ENCODE results near the gene KCNIP1.

The KCNIP1 gene

DNA sequence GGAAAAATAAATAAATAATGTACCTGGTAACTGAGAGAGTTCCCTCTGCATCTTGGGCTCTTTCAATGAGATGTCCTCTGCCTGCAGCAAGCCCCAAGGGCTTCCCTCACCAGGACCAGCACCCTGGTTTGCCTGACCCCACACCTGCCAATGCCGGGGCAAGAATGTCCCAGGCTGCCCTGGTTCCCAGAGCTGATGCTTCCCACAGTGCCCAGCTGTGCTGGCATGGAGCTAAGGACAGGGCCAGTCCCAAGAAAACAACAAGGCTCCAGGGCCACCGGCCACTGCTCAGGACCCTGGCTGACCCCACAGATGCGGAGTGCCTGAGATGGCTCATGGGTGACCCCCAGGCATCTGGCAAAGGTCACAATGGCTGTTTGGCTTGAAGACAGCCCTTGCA, 123.5 kb downstream of the KCNIP1 start:
- Histone ChIP-seq H3K36me3 (ENCODE audit: insufficient read depth, low read length) (no peaks in the 10 kb centered on the region), H3K9ac (ENCODE audit: insufficient read length) (no peak overlapping the region), H3K27ac (no peak overlapping the region), H3K4me3 (no peak overlapping the region), H3K9me3 (ENCODE audit: low read depth, low read length) (no peaks in the 10 kb centered on the region)
- DNase-seq (ENCODE audit: low read depth, low spot score), result no peak
- TF ChIP-seq FOXP2 (optimal IDR thresholded peaks at IDR 0.05; ENCODE audit: control extremely low read depth, extremely low read length, insufficient read depth) (no peak), EZH2 (IDR thresholded peaks at IDR 0.05) (no peak), POLR2AphosphoS5 (IDR thresholded peaks at IDR 0.05; ENCODE audit: borderline replicate concordance, low read depth, low read length) (no peak)

DNA sequence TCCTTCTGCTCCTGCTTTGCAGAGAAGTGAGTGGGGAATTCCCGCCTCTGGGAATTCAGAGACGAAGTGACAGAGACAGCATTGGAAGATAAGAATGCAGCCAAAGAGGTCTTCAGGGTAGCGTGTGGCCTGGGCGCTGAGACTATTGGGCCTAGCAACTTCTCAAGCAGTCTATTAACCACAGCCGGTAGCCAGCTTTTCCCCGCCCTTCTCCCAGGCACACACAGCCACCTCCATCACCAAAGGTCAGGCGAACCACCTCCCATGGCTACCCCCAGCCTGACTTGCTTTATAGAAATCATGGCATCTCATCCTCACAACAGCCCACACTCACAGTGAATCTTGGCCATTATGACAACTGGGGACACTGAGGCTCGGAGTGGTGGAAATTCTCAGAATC, 124.2 kb downstream of the KCNIP1 start:
- Histone ChIP-seq H3K9me3 (ENCODE audit: low read depth, low read length) (no peaks in the 10 kb centered on the region), H3K36me3 (ENCODE audit: insufficient read depth, low read length) (no peaks in the 10 kb centered on the region), H3K27ac (no peak overlapping the region), H3K9ac (ENCODE audit: insufficient read length) (no peak overlapping the region), H3K4me3 (no peak overlapping the region)
- no peak for TF ChIP-seq POLR2AphosphoS5 (IDR thresholded peaks at IDR 0.05; ENCODE audit: borderline replicate concordance, low read depth, low read length)
- no peak for TF ChIP-seq EZH2 (IDR thresholded peaks at IDR 0.05)
- no peak for TF ChIP-seq FOXP2 (optimal IDR thresholded peaks at IDR 0.05; ENCODE audit: control extremely low read depth, extremely low read length, insufficient read depth)
- DNase-seq (ENCODE audit: low read depth, low spot score), result no peak

DNA sequence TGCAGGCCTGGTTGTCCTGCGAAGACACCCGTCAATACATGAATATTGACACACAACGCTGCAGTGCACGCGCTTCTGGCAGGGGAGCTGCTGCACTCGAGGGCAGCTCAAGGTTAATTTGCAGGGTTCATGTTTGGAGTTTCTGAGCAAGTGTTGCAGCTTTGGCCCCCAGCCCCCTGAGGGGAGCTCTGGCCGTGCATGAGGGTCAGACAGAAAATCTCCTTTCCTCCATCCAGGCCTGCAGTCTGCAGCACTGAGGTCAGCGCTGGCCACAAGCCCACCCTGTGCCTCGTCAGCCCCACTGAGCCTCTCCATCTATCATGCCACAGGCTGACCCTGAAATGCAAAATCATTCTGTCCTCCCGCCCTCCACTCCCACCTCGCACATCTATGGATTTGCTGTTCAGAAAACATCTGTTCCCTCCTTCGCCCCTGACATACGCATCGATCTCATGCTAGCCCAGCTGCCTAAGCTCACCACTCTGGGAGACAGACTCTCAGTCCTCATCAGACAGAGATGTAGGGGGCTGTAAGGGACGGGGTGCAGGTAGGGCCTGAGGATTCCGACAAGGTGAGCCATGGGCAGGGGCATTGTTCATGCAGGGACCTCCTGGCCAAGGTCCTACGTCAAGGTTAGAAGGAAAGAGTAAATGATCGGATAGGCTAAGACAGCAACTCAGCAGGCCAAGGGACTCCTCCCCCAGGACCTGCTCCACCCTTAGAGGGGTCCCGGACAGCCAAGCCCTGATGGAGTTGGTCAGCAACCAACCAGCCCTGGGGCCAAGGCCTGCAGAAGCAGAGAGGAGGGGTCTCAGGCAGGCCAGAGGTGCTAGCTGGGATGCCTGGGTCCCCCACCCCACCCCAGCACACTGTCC, 125.1 kb downstream of the KCNIP1 start:
- no peak overlapping the region for H3K4me3 ChIP-seq
- DNase-seq (ENCODE audit: low read depth, low spot score), result no peak
- no peak overlapping the region for H3K27ac ChIP-seq
- no peaks in the 10 kb centered on the region for H3K9me3 ChIP-seq (ENCODE audit: low read depth, low read length)
- TF ChIP-seq POLR2AphosphoS5 (IDR thresholded peaks at IDR 0.05; ENCODE audit: borderline replicate concordance, low read depth, low read length), result no peak
- TF ChIP-seq EZH2 (IDR thresholded peaks at IDR 0.05), result no peak
- no peak for TF ChIP-seq FOXP2 (optimal IDR thresholded peaks at IDR 0.05; ENCODE audit: control extremely low read depth, extremely low read length, insufficient read depth)
- H3K36me3 ChIP-seq (ENCODE audit: insufficient read depth, low read length), result no peaks in the 10 kb centered on the region
- H3K9ac ChIP-seq (ENCODE audit: insufficient read length), result no peak overlapping the region

DNA sequence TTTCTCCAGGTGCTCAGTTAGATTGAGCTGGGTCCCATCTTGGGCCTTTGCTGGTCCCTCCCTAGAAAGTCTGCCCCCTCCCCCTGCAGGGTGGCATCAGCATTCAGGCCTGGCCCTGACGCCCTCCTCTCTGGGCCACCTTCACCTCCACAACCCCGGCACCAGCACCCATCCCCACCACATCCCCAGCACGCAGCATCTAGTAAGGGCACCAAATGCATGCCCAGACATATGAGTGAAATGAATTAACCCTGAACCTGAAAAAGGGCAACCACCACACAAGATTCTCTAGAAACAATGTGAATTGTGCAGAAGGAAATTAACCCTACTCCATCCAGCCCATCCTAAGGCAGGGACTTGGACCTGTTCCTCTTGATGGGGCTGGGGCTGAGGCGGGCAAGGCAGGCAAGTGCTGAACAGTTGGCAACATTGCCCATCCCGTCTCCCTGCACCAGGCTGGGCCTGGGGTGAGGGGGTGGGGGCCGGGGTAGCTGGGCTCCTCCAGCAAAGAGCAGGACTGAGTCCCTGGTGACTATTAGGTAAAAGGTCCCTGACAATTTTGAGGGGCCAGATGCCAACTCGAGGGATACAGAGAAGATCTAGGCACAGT, 125.9 kb downstream of the KCNIP1 start:
- no peak overlapping the region for H3K4me3 ChIP-seq
- TF ChIP-seq FOXP2 (optimal IDR thresholded peaks at IDR 0.05; ENCODE audit: control extremely low read depth, extremely low read length, insufficient read depth) (no peak), EZH2 (IDR thresholded peaks at IDR 0.05) (no peak), POLR2AphosphoS5 (IDR thresholded peaks at IDR 0.05; ENCODE audit: borderline replicate concordance, low read depth, low read length) (no peak)
- H3K9ac ChIP-seq (ENCODE audit: insufficient read length), result no peak overlapping the region
- no peaks in the 10 kb centered on the region for H3K36me3 ChIP-seq (ENCODE audit: insufficient read depth, low read length)
- no peak overlapping the region for H3K27ac ChIP-seq
- no peak for DNase-seq (ENCODE audit: low read depth, low spot score)
- H3K9me3 ChIP-seq (ENCODE audit: low read depth, low read length), result no peaks in the 10 kb centered on the region

DNA sequence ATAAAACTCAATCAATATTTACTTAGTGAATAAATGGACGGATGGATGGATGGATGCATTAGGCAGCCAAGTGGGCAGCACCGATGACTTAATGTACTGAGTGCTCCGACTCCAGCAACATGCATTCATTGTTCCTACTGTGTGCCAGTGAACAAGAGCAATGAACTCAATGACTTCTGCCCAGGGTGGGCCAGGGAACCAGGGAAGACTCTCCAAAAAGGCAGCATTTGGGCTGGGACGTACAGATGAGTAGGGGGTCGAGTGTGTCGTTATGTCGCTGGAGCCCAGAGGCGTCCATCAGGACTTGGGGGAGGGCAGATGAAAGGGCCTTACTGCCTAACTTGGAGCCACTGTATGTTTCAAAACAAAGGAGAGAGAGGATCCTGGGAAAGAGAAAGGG, 126.4 kb downstream of the KCNIP1 start:
- H3K27ac ChIP-seq, result no peak overlapping the region
- TF ChIP-seq EZH2 (IDR thresholded peaks at IDR 0.05) (no peak), POLR2AphosphoS5 (IDR thresholded peaks at IDR 0.05; ENCODE audit: borderline replicate concordance, low read depth, low read length) (no peak), FOXP2 (optimal IDR thresholded peaks at IDR 0.05; ENCODE audit: control extremely low read depth, extremely low read length, insufficient read depth) (no peak)
- no peaks in the 10 kb centered on the region for H3K9me3 ChIP-seq (ENCODE audit: low read depth, low read length)
- H3K9ac ChIP-seq (ENCODE audit: insufficient read length), result no peak overlapping the region
- no peak for DNase-seq (ENCODE audit: low read depth, low spot score)
- no peak overlapping the region for H3K4me3 ChIP-seq
- no peaks in the 10 kb centered on the region for H3K36me3 ChIP-seq (ENCODE audit: insufficient read depth, low read length)

DNA sequence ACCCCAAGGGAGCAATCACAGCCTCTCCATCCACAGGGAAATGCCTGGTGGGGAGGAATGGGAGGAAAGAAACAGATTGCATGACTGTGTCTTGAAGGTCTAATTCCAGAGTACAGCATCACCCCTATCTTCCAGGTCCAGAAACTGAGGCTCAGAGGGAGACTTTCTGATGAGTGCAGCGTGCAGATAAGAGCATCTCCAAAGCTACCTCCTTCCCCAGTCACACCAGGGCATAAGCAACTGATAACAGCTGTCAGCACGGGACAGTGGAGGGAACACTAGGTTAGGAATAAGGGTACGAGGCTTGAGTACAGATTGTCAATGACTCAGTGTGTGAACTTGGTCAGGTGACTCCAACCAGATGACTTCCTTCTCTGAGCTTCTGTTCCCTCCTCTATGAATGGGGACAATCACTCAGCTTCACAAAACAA, 126.9 kb downstream of the KCNIP1 start:
- no peak for DNase-seq (ENCODE audit: low read depth, low spot score)
- no peak for TF ChIP-seq EZH2 (IDR thresholded peaks at IDR 0.05)
- no peak for TF ChIP-seq FOXP2 (optimal IDR thresholded peaks at IDR 0.05; ENCODE audit: control extremely low read depth, extremely low read length, insufficient read depth)
- TF ChIP-seq POLR2AphosphoS5 (IDR thresholded peaks at IDR 0.05; ENCODE audit: borderline replicate concordance, low read depth, low read length), result no peak

DNA sequence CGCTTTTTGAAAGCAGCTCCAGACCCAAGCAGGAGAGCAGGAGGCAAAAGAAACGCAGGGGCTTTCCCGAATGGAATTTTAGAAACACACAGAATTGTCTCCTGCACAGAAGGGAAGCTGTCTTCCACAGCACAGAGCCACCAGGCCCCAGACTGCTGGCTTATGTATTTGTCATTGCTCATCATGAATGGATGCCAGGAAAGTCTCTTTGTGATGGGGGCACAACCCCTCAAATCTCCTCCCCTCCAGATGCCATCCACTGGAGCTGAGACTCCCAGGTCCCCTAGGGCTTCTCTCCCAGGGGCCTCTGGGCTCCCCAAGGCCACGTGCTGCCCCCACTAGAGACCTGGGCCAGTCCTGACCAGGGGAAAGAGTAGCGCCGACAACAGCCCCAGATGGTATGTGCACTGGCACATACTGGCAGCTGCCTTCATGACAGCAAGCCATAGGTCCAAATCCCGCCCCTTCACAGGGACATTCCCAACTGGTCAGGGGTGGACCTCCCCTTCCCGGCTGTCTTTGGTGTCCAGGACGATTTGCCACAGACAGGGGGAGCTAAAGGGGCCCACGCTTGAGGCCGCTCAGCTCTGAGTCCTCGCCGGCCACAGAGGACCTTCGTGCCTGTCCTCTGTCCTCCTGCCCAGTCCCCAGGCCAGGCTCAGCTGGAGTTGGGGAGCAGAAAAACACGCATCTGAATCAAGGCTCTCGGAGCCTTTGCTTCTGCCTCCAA, 127.8 kb downstream of the KCNIP1 start:
- no peak for DNase-seq (ENCODE audit: low read depth, low spot score)
- Histone ChIP-seq H3K9ac (ENCODE audit: insufficient read length) (no peak overlapping the region), H3K36me3 (ENCODE audit: insufficient read depth, low read length) (no peaks in the 10 kb centered on the region), H3K4me3 (no peak overlapping the region), H3K9me3 (ENCODE audit: low read depth, low read length) (no peaks in the 10 kb centered on the region), H3K27ac (no peak overlapping the region)
- no peak for TF ChIP-seq FOXP2 (optimal IDR thresholded peaks at IDR 0.05; ENCODE audit: control extremely low read depth, extremely low read length, insufficient read depth)
- TF ChIP-seq EZH2 (IDR thresholded peaks at IDR 0.05), result no peak
- no peak for TF ChIP-seq POLR2AphosphoS5 (IDR thresholded peaks at IDR 0.05; ENCODE audit: borderline replicate concordance, low read depth, low read length)

More for the DNA sequence above, 126.9 kb downstream of the KCNIP1 start:
- H3K4me3 ChIP-seq, result no peak overlapping the region
- H3K27ac ChIP-seq, result no peak overlapping the region
- H3K9ac ChIP-seq (ENCODE audit: insufficient read length), result no peak overlapping the region
- H3K36me3 ChIP-seq (ENCODE audit: insufficient read depth, low read length), result no peaks in the 10 kb centered on the region
- no peaks in the 10 kb centered on the region for H3K9me3 ChIP-seq (ENCODE audit: low read depth, low read length)
